ENCODE measurements around the gene CSMD2. TPM values are rescaled to one million over a fixed set of nuclear protein-coding genes. Genes with fewer than 3 reads are reported as not detected.

Gene CSMD2
- total RNA-seq, 2 experiments from 2014 or later, result not detected

- H3K4me1 Mint-ChIP-seq, result peaks cover 8% of the 10 kb centered on the region
- peaks cover 5% of the 10 kb centered on the region for H3K36me3 Mint-ChIP-seq (ENCODE audit: low read depth)
- POLR2A ChIA-PET, result no interaction called here
- CTCF ChIA-PET, result interaction anchor here (1.0 kb wide), 1 partner anchor 22 kb away, joined by 3 read pairs; no protein-coding TSS in a partner anchor
- intact Hi-C loops (cut with DNase I, micrococcal nuclease), result no loop called here
- H3K4me3 Mint-ChIP-seq, result no peak overlapping the region
- DNase-seq (no peak), ATAC-seq (no peak)
- H3K9me3 Mint-ChIP-seq (ENCODE audit: low read depth), result no peaks in the 10 kb centered on the region
- no peak overlapping the region for H3K27ac Mint-ChIP-seq
- H3K27me3 Mint-ChIP-seq, result no peaks in the 10 kb centered on the region
Measured at GRCh38 chr1:33477451-33477850, 687.6 kb downstream of the CSMD2 start.

GRCh38 chr1:33473900-33474299 lies 691.1 kb downstream of the CSMD2 start:
- Mint-ChIP-seq H3K4me3 (peak overlapping the region; percentile 81), H3K36me3 (ENCODE audit: low read depth) (no peaks in the 10 kb centered on the region), H3K27ac (no peak overlapping the region), H3K9me3 (ENCODE audit: low read depth) (no peaks in the 10 kb centered on the region), H3K4me1 (peaks cover 23% of the 10 kb centered on the region), H3K27me3 (no peaks in the 10 kb centered on the region)
- DNase-seq (no peak), ATAC-seq (no peak)
- ChIA-PET POLR2A (no interaction called here), CTCF (interaction anchor here (0.5 to 1.1 kb wide), 3 partner anchors 138 to 167 kb away, joined by 3 read pairs; no protein-coding TSS in a partner anchor)
- intact Hi-C loops (cut with DNase I, micrococcal nuclease), result loop anchor here (2.0 to 5.0 kb wide), 5 partner anchors 43 to 377 kb away; partner anchors contain the start of gene PHC2 (in 1 of the 2)

GRCh38 chr1:33472269-33472980 lies 692.6 kb downstream of the CSMD2 start, which contains the start of gene ZSCAN20:
TSS of gene ZSCAN20 (plus strand) at chr1:33472645. CDS start at chr1:33479289, 6,644 bp downstream.
- POLR2A ChIA-PET, result no interaction called here
- CTCF ChIA-PET, result interaction anchor here (1.0 to 4.0 kb wide), 7 partner anchors 9 to 345 kb away, joined by 3 to 40 read pairs (median 9); no protein-coding TSS in a partner anchor
- intact Hi-C loops (cut with DNase I, micrococcal nuclease), result loop anchor here (1.0 to 5.0 kb wide), 13 partner anchors 41 to 655 kb away; partner anchors contain the start of genes PHC2 (in 2 of the 2), AK2 (in 1 of the 2), RNF19B (in 1 of the 2) and S100PBP (in 1 of the 2)

GRCh38 chr1:33471416-33471815 lies 693.6 kb downstream of the CSMD2 start:
- ATAC-seq (no peak), DNase-seq (no peak)
- Mint-ChIP-seq H3K36me3 (ENCODE audit: low read depth) (no peaks in the 10 kb centered on the region), H3K4me1 (peaks cover 23% of the 10 kb centered on the region), H3K27ac (no peak overlapping the region), H3K9me3 (ENCODE audit: low read depth) (no peaks in the 10 kb centered on the region), H3K4me3 (no peak overlapping the region), H3K27me3 (no peaks in the 10 kb centered on the region)
- POLR2A ChIA-PET, result no interaction called here
- CTCF ChIA-PET, result interaction anchor here (0.6 to 4.0 kb wide), 12 partner anchors 10 to 396 kb away, joined by 3 to 40 read pairs (median 4); no protein-coding TSS in a partner anchor
- intact Hi-C loops (cut with DNase I, micrococcal nuclease), result loop anchor here (2.0 to 5.0 kb wide), 4 partner anchors 104 to 374 kb away; no protein-coding TSS in a partner anchor

More at GRCh38 chr1:33472269-33472980, 692.6 kb downstream of the CSMD2 start, which contains the start of gene ZSCAN20:
- Mint-ChIP-seq H3K9me3 (ENCODE audit: low read depth) (no peaks in the 10 kb centered on the region), H3K4me3 (peak within 1 kb of the TSS; percentile 81), H3K4me1 (peaks cover 23% of the 10 kb centered on the region), H3K36me3 (ENCODE audit: low read depth) (no peaks in the 10 kb centered on the region), H3K27ac (peak within 1 kb of the TSS; percentile 71), H3K27me3 (no peaks in the 10 kb centered on the region)
- DNase-seq, result peak; percentile 94
- peak; percentile 97 for ATAC-seq

GRCh38 chr1:33470495-33471012 lies 694.5 kb downstream of the CSMD2 start:
- CTCF ChIA-PET, result interaction anchor here (0.8 to 4.0 kb wide), 13 partner anchors 11 to 395 kb away, joined by 3 to 40 read pairs (median 4); no protein-coding TSS in a partner anchor
- H3K36me3 Mint-ChIP-seq (ENCODE audit: low read depth), result no peaks in the 10 kb centered on the region

GRCh38 chr1:33469691-33470090 lies 695.3 kb downstream of the CSMD2 start:
- Mint-ChIP-seq H3K4me1 (peaks cover 23% of the 10 kb centered on the region), H3K27me3 (no peaks in the 10 kb centered on the region), H3K4me3 (no peak overlapping the region), H3K36me3 (ENCODE audit: low read depth) (no peaks in the 10 kb centered on the region), H3K9me3 (ENCODE audit: low read depth) (no peaks in the 10 kb centered on the region), H3K27ac (no peak overlapping the region)
- DNase-seq (no peak), ATAC-seq (no peak)
- ChIA-PET POLR2A (no interaction called here), CTCF (interaction anchor here (1.2 to 4.0 kb wide), 2 partner anchors 25 to 175 kb away, joined by 4 to 40 read pairs; no protein-coding TSS in a partner anchor)
- intact Hi-C loops (cut with DNase I, micrococcal nuclease), result loop anchor here (1.0 to 5.0 kb wide), 5 partner anchors 102 to 372 kb away; no protein-coding TSS in a partner anchor

More at GRCh38 chr1:33470495-33471012, 694.5 kb downstream of the CSMD2 start:
- Mint-ChIP-seq H3K9me3 (ENCODE audit: low read depth) (no peaks in the 10 kb centered on the region), H3K4me3 (no peak overlapping the region), H3K27ac (no peak overlapping the region), H3K27me3 (no peaks in the 10 kb centered on the region), H3K4me1 (peaks cover 23% of the 10 kb centered on the region)
- ATAC-seq (peak; percentile 59), DNase-seq (peak; percentile 79)
- intact Hi-C loops (cut with DNase I, micrococcal nuclease), result loop anchor here (1.0 to 5.0 kb wide), 5 partner anchors 103 to 373 kb away; no protein-coding TSS in a partner anchor
- POLR2A ChIA-PET, result no interaction called here

- H3K36me3 Mint-ChIP-seq (ENCODE audit: low read depth), result no peaks in the 10 kb centered on the region
- H3K27ac Mint-ChIP-seq, result no peak overlapping the region
- no peaks in the 10 kb centered on the region for H3K9me3 Mint-ChIP-seq (ENCODE audit: low read depth)
- H3K4me1 Mint-ChIP-seq, result peaks cover 23% of the 10 kb centered on the region
- ChIA-PET POLR2A (no interaction called here), CTCF (interaction anchor here (4.0 kb wide), 1 partner anchor 174 kb away, joined by 40 read pairs; no protein-coding TSS in a partner anchor)
- no peak for DNase-seq
- H3K4me3 Mint-ChIP-seq, result no peak overlapping the region
- intact Hi-C loops (cut with DNase I, micrococcal nuclease), result no loop called here
- no peaks in the 10 kb centered on the region for H3K27me3 Mint-ChIP-seq
- ATAC-seq, result no peak
Measured at GRCh38 chr1:33468967-33469366, 696.1 kb downstream of the CSMD2 start.

GRCh38 chr1:33468531-33468930 lies 696.5 kb downstream of the CSMD2 start:
- POLR2A ChIA-PET, result no interaction called here
- H3K4me3 Mint-ChIP-seq, result no peak overlapping the region
- intact Hi-C loops (cut with DNase I, micrococcal nuclease), result no loop called here

GRCh38 chr1:33468011-33468410 lies 697.0 kb downstream of the CSMD2 start:
- Mint-ChIP-seq H3K9me3 (ENCODE audit: low read depth) (no peaks in the 10 kb centered on the region), H3K27ac (no peak overlapping the region), H3K4me3 (no peak overlapping the region), H3K27me3 (no peaks in the 10 kb centered on the region), H3K36me3 (ENCODE audit: low read depth) (no peaks in the 10 kb centered on the region), H3K4me1 (peaks cover 16% of the 10 kb centered on the region)
- intact Hi-C loops (cut with DNase I, micrococcal nuclease), result no loop called here
- ATAC-seq (no peak), DNase-seq (no peak)
- CTCF ChIA-PET, result interaction anchor here (0.5 to 2.5 kb wide), 3 partner anchors 172 to 467 kb away, joined by 3 to 11 read pairs (median 3); no protein-coding TSS in a partner anchor
- POLR2A ChIA-PET, result no interaction called here

More at GRCh38 chr1:33468531-33468930, 696.5 kb downstream of the CSMD2 start:
- CTCF ChIA-PET, result interaction anchor here (0.7 to 4.0 kb wide), 2 partner anchors 173 to 468 kb away, joined by 3 to 40 read pairs; no protein-coding TSS in a partner anchor
- H3K4me1 Mint-ChIP-seq, result peaks cover 21% of the 10 kb centered on the region
- no peak overlapping the region for H3K27ac Mint-ChIP-seq
- no peaks in the 10 kb centered on the region for H3K9me3 Mint-ChIP-seq (ENCODE audit: low read depth)
- no peak for DNase-seq
- H3K27me3 Mint-ChIP-seq, result no peaks in the 10 kb centered on the region
- no peaks in the 10 kb centered on the region for H3K36me3 Mint-ChIP-seq (ENCODE audit: low read depth)
- no peak for ATAC-seq

- intact Hi-C loops (cut with DNase I, micrococcal nuclease), result no loop called here
- Mint-ChIP-seq H3K9me3 (ENCODE audit: low read depth) (no peaks in the 10 kb centered on the region), H3K4me1 (peaks cover 4% of the 10 kb centered on the region), H3K27ac (no peak overlapping the region), H3K36me3 (ENCODE audit: low read depth) (no peaks in the 10 kb centered on the region), H3K4me3 (no peak overlapping the region), H3K27me3 (no peaks in the 10 kb centered on the region)
- ChIA-PET CTCF (interaction anchor here (0.6 to 2.5 kb wide), 2 partner anchors 170 to 338 kb away, joined by 3 to 11 read pairs; no protein-coding TSS in a partner anchor), POLR2A (no interaction called here)
- DNase-seq (no peak), ATAC-seq (no peak)
Measured at GRCh38 chr1:33466159-33466558, 698.9 kb downstream of the CSMD2 start.

- Mint-ChIP-seq H3K9me3 (ENCODE audit: low read depth) (no peaks in the 10 kb centered on the region), H3K27ac (no peak overlapping the region), H3K27me3 (no peaks in the 10 kb centered on the region), H3K4me1 (no peaks in the 10 kb centered on the region), H3K4me3 (no peak overlapping the region), H3K36me3 (ENCODE audit: low read depth) (no peaks in the 10 kb centered on the region)
- POLR2A ChIA-PET, result no interaction called here
- intact Hi-C loops (cut with DNase I, micrococcal nuclease), result no loop called here
- no peak for DNase-seq
- CTCF ChIA-PET, result no interaction called here
- no peak for ATAC-seq
Measured at GRCh38 chr1:33465316-33465715, 699.7 kb downstream of the CSMD2 start.

Measured in activated CD4-positive, alpha-beta T cell treated with anti-CD3 and anti-CD28 coated beads for 36 hours (primary cell).